Panc1 (cell line): ENCODE measurements around the gene ZNF146.

Experiments
- POLR2AphosphoS5 ChIP-seq: IDR thresholded peaks from 2 replicates; pipeline ENCODE4 v1.6.1; 2012; ENCODE audit warnings: mild to moderate bottlenecking, low read depth, low read length, moderate library complexity
- TF ChIP-seq, protein P1 (sequence below): fragments of 450-650 bp; IDR thresholded peaks from 2 replicates; pipeline ENCODE4 v1.5.1; 2017; ENCODE audit warnings: mild to moderate bottlenecking

GRCh38 chr19:36266375-36266961, 51.6 kb downstream of the ZNF146 start:
- TF ChIP-seq, protein P1, sequence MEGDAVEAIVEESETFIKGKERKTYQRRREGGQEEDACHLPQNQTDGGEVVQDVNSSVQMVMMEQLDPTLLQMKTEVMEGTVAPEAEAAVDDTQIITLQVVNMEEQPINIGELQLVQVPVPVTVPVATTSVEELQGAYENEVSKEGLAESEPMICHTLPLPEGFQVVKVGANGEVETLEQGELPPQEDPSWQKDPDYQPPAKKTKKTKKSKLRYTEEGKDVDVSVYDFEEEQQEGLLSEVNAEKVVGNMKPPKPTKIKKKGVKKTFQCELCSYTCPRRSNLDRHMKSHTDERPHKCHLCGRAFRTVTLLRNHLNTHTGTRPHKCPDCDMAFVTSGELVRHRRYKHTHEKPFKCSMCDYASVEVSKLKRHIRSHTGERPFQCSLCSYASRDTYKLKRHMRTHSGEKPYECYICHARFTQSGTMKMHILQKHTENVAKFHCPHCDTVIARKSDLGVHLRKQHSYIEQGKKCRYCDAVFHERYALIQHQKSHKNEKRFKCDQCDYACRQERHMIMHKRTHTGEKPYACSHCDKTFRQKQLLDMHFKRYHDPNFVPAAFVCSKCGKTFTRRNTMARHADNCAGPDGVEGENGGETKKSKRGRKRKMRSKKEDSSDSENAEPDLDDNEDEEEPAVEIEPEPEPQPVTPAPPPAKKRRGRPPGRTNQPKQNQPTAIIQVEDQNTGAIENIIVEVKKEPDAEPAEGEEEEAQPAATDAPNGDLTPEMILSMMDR, result no peak
- TF ChIP-seq POLR2AphosphoS5, result no peak
